ENCODE results near the gene SCN2B. TPM values are rescaled to one million over a fixed set of nuclear protein-coding genes. Genes with fewer than 3 reads are reported as not detected.

SCN2B gene
- total RNA-seq, 4 donors from 2014 or later: 0.14 to 0.37 TPM; not detected in 2

GRCh38 chr11:118114266-118114665 lies 62.2 kb downstream of the SCN2B start:
- Histone ChIP-seq H3K27me3 (no peaks in the 10 kb centered on the region), H3K27ac (no peak overlapping the region), H3K36me3 (no peaks in the 10 kb centered on the region), H3K4me3 (no peak overlapping the region), H3K9me3 (no peaks in the 10 kb centered on the region), H3K4me1 (peaks cover 0 to 6% (median 2%) of the 10 kb centered on the region in 4 donors)
- WGBS, 2 donors (ENCODE audit: low coverage in 1 of 2): 78% methylated on average over 1 of the region's 1 CpG; no CpG with 5 or more reads in 1 of the 2 donors
- intact Hi-C loops (cut with DNase I; ENCODE audit: low total_unique reads): no loop called here
- DNase-seq: no peak
- in situ Hi-C loops (cut with MboI; ENCODE audit: low pct_ligation_motif_present in 1 of 4, low pct_unique_long_range_greater_than_20kb in 1 of 4, low sequenced_read_pairs in 3 of 4): no loop called here
- TF ChIP-seq EP300 (IDR thresholded peaks at IDR 0.05; ENCODE audit: low read depth) (no peak), POLR2A (IDR thresholded peaks at IDR 0.05) (no peak), POLR2AphosphoS5 (IDR thresholded peaks at IDR 0.05) (no peak), CTCF (IDR thresholded peaks at IDR 0.05) (no peak)

- peaks cover 0 to 6% (median 2%) of the 10 kb centered on the region in 4 donors for H3K4me1 ChIP-seq
- DNase-seq: no peak
- no peaks in the 10 kb centered on the region for H3K27me3 ChIP-seq
- H3K9me3 ChIP-seq: no peaks in the 10 kb centered on the region
- intact Hi-C loops (cut with DNase I; ENCODE audit: low total_unique reads) (no loop called here), in situ Hi-C loops (cut with MboI; ENCODE audit: low pct_ligation_motif_present in 1 of 4, low pct_unique_long_range_greater_than_20kb in 1 of 4, low sequenced_read_pairs in 3 of 4) (no loop called here)
- no peaks in the 10 kb centered on the region for H3K36me3 ChIP-seq
- H3K27ac ChIP-seq: no peak overlapping the region
- 85 to 90% methylated on average over 4 to 11 of the region's 11 CpGs for WGBS, 2 donors (ENCODE audit: low coverage in 1 of 2)
- H3K4me3 ChIP-seq: no peak overlapping the region
- TF ChIP-seq EP300 (IDR thresholded peaks at IDR 0.05; ENCODE audit: low read depth) (no peak), POLR2A (IDR thresholded peaks at IDR 0.05) (no peak), CTCF (IDR thresholded peaks at IDR 0.05) (no peak), POLR2AphosphoS5 (IDR thresholded peaks at IDR 0.05) (no peak)
Measured at GRCh38 chr11:118112711-118113430, 63.6 kb downstream of the SCN2B start.

Small RNA genes within 50 kb of the gene (small RNA-seq; reads per million reads assigned to genes)
- 0 reads per million in 4 donors for gene HSPE1P18

Other genes with a start within 250 kb of the SCN2B start
- under 1 TPM in 2 of 4 donors, not detected in 2; 0.27 to 0.79 TPM for gene TMPRSS13, start 247.2 kb downstream of the SCN2B start, total RNA-seq
- gene IL10RA, start 190.2 kb downstream of the SCN2B start, total RNA-seq: 10 to 100 TPM in 3 of 4 donors, 1 to 10 TPM in 1; 2.8 to 25.4 (median 18.4) TPM
- gene TMPRSS4, start 99.6 kb downstream of the SCN2B start, total RNA-seq: 100 to 1,000 TPM; 224 to 423 (median 248) TPM
- gene SMIM35, start 89.7 kb downstream of the SCN2B start, total RNA-seq: not detected
- 1 to 10 TPM in 1 of 4 donors, under 1 TPM in 2, not detected in 1; 0.41 to 1.1 (median 0.75) TPM for gene SCN4B, start 23.8 kb downstream of the SCN2B start, total RNA-seq
- 10 to 100 TPM in 2 of 4 donors, 1 to 10 TPM in 2; 3.2 to 15.1 (median 8.0) TPM for gene JAML, start 48.4 kb upstream of the SCN2B start, total RNA-seq
- 10 to 100 TPM in 2 of 4 donors, 1 to 10 TPM in 2; 2.4 to 15.2 (median 8.2) TPM for gene MPZL3, start 75.7 kb upstream of the SCN2B start, total RNA-seq
- gene MPZL2, start 87.7 kb upstream of the SCN2B start, total RNA-seq: 10 to 100 TPM; 59.5 to 86.5 (median 75.0) TPM
- 1 to 10 TPM in 3 of 4 donors, under 1 TPM in 1; 0.80 to 7.1 (median 5.3) TPM for gene CD3E, start 128.1 kb upstream of the SCN2B start, total RNA-seq
- 10 to 100 TPM in 2 of 4 donors, 1 to 10 TPM in 1, not detected in 1; 3.5 to 19.2 (median 15.3) TPM for gene CD3D, start 166.1 kb upstream of the SCN2B start, total RNA-seq
- 1 to 10 TPM in 3 of 4 donors, not detected in 1; 2.2 to 5.4 (median 2.2) TPM for gene CD3G, start 167.7 kb upstream of the SCN2B start, total RNA-seq
- 10 to 100 TPM; 42.3 to 54.3 (median 49.2) TPM for gene UBE4A, start 183.0 kb upstream of the SCN2B start, total RNA-seq
- 10 to 100 TPM in 3 of 4 donors, 1 to 10 TPM in 1; 3.8 to 74.2 (median 46.9) TPM for gene ATP5MG, start 225.0 kb upstream of the SCN2B start, total RNA-seq

Data from transverse colon (tissue), 4 donors.